ENCODE measurements around the gene PLPP4.
"Not testable (repeated sequence)": the region's sequence is repeated elsewhere in the genome, so short reads cannot be mapped to it uniquely, and the experiment has no call there.

PLPP4 gene

GRCh38 chr10:120490288-120490687 is 33.3 kb downstream of the PLPP4 start:
- DNase-seq (ENCODE audit: low read depth), result no peak

- no peak for DNase-seq (ENCODE audit: low read depth)
Measured at GRCh38 chr10:120492346-120492745, 35.3 kb downstream of the PLPP4 start.

DNA sequence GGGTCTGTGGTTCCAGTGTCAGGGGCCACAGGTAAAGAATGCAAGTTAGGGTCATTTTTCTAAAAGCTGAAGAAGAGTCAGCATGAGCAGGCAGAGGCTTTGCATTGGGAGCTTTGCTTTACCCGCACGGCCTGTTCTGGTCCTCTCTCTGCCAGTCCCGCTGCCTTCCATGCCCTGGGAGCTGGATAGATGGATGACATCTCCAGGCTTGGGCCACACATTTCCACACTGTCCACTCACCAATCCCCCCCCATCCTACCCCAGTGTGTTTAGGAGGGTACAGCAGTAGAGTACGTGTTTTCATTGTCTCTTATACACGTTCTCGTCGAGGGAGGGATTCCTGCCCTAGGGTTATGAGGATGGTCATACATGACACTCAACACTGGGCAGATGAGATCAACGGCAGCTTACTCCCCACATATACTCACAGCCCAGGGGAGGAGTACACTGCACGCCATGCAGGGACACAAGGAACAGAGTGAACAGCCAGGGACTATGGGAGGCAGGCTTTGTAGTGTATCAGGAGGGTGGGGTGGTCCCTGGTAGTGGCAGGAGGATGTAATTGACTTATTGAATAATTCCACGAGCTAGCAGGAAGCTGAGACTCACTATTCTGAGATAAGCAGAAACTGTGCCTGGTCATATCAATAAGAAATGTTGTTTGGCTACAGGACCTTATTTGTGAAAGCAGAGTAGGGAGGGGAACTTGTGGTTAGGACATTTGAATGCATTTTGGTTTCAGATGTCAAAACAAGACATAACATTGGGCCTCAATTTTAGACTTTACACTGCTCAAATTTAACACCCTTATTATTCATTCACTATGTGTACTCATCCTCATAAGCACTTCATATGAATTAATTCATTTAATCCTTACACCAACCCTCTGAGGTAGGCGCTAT is 36.6 kb downstream of the PLPP4 start:
- DNase-seq (ENCODE audit: low read depth), result no peak

- DNase-seq (ENCODE audit: low read depth), result no peak
Measured at GRCh38 chr10:120494313-120494710, 37.3 kb downstream of the PLPP4 start.

DNA sequence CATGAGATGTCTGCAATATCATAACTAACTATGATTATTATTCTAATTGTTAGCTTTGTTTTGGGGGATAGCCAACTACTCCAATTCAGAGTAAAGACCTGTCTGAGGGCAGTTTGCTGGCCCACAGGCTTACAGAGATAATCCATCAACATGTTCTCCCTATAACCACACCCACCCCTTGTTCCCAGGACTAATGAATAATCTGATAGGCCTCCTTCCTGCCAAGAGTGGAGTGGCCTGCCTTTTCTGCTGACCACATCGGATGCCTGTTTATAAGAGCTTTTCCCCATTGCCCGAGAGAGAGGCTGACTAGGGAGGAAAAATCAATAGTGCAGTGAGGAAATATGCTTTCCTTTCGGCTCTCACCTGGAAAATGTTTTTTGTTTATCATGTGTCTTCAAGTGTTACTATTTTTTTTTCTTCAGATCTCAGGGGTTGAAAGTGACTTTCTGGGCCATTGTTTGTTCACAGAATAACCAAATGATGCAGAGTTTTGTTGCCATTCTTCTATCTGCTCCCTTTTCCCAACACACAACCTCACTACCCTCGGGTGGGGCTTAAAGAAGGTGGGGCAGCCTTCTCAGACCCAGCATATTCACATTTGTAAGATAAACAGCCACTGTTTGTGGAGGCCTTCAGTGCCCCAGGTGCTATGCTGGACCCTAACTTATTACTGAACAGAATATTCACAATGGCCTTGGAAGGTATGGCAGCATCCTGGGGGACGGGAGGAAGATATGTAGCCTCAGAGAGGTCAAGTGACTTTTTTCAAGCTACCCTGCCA is 38.4 kb downstream of the PLPP4 start:
- no peak for DNase-seq (ENCODE audit: low read depth)

DNA sequence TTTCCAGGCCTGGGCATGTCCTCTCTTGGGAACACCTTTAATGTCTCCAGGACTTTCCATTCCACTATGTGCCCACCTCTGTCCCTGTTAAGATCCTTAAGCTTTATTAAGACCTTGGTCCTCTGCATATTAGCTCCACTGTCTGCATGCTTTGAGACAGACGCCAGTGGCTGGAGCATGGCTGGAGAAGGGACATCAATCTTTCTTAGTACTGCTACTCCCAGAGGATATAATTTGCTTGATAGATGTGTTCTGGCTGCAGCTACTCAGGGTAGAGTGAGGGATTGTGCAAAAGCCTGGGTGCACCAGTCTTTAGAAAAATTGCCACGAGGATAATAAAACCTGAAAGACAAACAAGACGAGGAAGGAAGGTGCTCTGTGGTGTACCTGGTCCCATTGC is 42.9 kb downstream of the PLPP4 start:
- DNase-seq (ENCODE audit: low read depth), result no peak

DNA sequence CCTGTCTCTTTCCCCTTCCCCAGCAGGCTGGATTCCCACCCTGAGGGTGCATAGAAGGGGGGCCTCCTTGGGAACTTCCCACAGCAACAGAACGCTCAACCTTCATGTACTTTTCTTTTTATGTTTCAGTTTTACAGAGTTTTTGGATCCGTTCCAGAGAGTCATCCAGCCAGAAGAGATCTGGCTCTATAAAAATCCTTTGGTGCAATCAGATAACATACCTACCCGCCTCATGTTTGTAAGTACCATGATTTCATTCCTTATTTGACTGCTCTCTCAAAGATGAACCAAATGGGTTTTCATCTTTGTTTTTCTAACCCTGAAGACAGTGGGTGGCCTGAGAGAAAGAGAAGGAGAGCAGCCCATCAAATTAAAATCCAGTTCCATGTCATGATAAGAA is 46.7 kb downstream of the PLPP4 start:
- DNase-seq (ENCODE audit: low read depth), result no peak

GRCh38 chr10:120504227-120504626 is 47.2 kb downstream of the PLPP4 start:
- DNase-seq (ENCODE audit: low read depth), result not testable (repeated sequence)

- no peak for DNase-seq (ENCODE audit: low read depth)
Measured at GRCh38 chr10:120505056-120505455, 48.0 kb downstream of the PLPP4 start.

DNA sequence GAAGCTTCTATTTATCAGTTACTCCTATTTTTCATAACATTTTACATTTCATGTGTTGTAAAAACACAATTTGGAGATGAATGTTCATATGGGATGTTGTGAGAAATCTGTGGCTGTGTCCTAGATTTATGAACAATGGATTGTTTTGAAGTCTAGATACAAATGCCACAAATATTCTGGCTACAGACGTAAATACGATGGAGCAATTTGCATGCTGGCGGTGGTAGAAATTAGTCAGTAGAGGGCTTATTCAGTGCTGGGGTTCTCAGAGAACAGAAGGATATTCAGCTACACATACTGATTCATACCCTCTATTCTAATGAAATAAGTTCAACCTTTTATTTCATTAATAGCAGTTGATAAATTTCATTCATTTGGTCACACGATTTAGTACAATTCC is 48.8 kb downstream of the PLPP4 start:
- DNase-seq (ENCODE audit: low read depth), result no peak

GRCh38 chr10:120506674-120507073 is 49.6 kb downstream of the PLPP4 start:
- no peak for DNase-seq (ENCODE audit: low read depth)

DNA sequence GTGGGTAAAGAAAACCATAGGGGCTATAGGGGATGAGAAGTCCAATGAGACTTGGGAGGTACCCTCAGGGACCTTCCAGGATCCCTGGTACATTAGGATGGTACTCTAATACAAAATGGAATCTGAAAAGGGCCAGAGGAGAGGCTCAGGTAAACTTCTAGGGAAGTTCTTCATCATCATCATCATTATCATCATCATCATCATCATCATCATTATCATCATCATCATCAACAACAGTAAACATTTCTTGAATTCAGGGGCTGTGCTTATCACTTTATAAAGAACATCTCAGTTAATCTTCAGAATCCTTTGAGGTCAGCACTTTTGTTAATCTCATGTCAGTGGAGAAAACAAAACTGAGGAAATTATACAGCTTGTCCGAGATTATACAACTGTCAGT is 50.1 kb downstream of the PLPP4 start:
- no peak for DNase-seq (ENCODE audit: low read depth)

GRCh38 chr10:120507651-120508050 is 50.6 kb downstream of the PLPP4 start:
- DNase-seq (ENCODE audit: low read depth), result no peak

- DNase-seq (ENCODE audit: low read depth), result no peak
Measured at GRCh38 chr10:120508393-120508792, 51.4 kb downstream of the PLPP4 start.

GRCh38 chr10:120508966-120509365 is 51.9 kb downstream of the PLPP4 start:
- no peak for DNase-seq (ENCODE audit: low read depth)

DNA sequence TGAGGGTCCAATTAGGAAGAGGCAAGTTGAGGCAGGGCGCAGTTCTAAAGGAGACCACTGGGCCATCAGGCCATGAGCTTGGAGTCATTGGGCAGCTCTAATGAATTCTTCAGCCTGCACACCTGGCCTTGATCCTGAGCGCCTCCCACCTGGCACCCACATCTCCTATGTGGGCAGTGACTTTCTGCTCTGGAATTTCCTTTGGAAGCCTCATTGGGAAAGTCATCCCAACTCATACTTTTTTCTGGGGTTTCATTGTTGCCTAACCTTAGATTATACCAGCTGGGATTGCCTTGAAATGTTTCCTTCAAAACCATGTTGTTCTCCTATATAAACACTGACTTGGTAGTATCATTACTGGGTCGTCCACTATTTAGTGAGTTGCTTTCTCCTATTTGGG is 54.1 kb downstream of the PLPP4 start:
- no peak for DNase-seq (ENCODE audit: low read depth)

DNA sequence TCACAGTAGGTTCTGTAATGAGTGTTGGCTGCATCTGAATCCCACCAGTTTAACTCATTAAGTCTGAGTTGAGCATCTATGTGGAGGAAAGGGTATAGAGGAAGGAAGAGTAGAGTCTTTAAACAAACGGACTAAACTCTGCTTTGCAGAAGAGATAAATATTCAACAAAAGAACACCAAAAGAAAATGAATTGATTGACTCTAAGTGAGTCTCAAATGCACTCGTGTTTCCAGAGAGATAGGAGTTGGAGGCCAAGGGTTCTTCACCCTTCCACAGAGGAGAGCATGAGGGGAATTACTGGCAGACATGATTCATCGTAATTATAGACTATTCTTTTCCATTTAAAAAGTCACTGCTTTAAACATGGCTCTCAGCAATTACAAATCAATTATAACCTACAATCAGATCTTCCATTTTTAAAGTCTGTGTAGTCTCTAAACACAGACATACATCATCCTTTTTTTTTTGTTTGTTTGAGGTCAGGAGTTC is 56.3 kb downstream of the PLPP4 start:
- DNase-seq (ENCODE audit: low read depth), result no peak

DNA sequence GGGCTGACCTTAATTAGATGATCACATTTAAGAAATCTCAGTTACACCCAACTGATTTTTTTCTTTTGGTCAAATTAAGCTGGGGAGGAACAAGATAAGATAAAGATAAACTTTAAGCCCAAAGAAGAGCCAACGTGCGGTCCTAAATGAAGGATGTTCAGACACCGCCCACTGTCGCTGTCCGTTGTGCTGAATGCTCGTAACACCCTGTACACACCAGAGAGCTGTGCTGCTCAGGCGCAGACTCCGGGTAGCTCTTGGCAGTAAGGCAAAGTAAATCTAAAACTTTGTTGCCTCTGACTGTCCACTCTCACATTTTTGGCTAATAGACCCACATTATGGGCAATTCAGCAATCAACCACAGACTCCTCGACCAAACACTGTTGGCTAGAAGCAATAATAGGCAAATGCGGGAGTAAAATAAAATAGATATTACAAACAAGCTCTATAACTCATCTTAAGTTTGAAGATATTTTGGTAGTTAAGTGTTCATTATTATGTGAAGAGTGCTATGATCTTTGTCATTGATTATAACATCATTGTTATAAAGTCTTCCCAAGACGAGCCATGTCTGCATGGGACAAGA is 57.1 kb downstream of the PLPP4 start:
- no peak for DNase-seq (ENCODE audit: low read depth)

GRCh38 chr10:120514959-120515358 is 57.9 kb downstream of the PLPP4 start:
- no peak for DNase-seq (ENCODE audit: low read depth)

DNA sequence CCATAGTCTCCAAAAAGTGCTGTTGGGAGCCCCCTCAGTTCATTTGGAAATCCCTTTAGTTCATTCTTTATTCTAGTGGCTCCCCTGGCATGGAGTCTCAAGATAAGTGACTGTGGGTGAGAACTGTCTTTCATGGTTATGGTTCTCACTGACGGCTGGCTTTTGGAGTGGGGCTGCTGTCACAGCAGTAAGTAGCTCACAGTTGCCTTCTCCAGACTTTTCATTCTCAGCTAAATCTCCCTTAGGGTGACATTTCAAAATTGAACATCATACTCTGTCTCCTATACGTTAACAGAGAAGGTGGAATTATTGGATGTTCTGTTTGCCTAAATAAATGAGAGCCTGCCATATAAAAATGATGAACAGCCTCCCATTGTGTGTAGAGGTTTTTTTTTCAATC is 58.7 kb downstream of the PLPP4 start:
- no peak for DNase-seq (ENCODE audit: low read depth)

- no peak for DNase-seq (ENCODE audit: low read depth)
Measured at GRCh38 chr10:120516426-120516825, 59.4 kb downstream of the PLPP4 start.

DNA sequence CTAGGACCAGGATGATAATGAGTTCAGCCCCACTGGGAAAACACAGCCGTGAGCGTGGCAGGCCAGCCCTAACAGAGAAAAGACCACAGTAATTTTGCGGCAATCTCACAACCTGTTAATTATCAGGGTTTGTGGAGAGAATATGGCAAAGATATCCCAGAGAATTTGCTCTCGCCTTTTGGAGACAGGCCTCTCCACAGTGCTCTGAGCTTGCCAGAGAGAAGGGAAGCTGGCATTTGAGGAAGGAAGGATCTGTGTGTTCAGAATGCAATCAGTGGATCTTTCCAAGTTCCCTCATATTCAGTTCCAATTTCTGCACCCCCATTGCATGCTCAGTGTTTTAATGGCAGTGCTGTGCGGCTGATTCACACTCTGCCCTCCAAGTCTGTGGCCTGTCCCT is 60.2 kb downstream of the PLPP4 start:
- no peak for DNase-seq (ENCODE audit: low read depth)

All from stimulated activated CD8-positive, alpha-beta memory T cell treated with anti-CD3 and anti-CD28 coated beads, Interleukin-12 subunit alpha, Interleukin-12 subunit beta, amount 100 ng/mL, for 1 hour (primary cell).